Fibroblast of skin of right quadriceps (primary cell): Measurements from ENCODE around the gene TSPAN14.
"Not testable (repeated sequence)": the region's sequence is repeated elsewhere in the genome, so short reads cannot be mapped to it uniquely, and the experiment has no call there.

Source experiments
- DNase-seq: peaks from one replicate; pipeline ENCODE4 v3.0.0-alpha.2; 2013

TSPAN14 gene, protein sequence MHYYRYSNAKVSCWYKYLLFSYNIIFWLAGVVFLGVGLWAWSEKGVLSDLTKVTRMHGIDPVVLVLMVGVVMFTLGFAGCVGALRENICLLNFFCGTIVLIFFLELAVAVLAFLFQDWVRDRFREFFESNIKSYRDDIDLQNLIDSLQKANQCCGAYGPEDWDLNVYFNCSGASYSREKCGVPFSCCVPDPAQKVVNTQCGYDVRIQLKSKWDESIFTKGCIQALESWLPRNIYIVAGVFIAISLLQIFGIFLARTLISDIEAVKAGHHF

DNA sequence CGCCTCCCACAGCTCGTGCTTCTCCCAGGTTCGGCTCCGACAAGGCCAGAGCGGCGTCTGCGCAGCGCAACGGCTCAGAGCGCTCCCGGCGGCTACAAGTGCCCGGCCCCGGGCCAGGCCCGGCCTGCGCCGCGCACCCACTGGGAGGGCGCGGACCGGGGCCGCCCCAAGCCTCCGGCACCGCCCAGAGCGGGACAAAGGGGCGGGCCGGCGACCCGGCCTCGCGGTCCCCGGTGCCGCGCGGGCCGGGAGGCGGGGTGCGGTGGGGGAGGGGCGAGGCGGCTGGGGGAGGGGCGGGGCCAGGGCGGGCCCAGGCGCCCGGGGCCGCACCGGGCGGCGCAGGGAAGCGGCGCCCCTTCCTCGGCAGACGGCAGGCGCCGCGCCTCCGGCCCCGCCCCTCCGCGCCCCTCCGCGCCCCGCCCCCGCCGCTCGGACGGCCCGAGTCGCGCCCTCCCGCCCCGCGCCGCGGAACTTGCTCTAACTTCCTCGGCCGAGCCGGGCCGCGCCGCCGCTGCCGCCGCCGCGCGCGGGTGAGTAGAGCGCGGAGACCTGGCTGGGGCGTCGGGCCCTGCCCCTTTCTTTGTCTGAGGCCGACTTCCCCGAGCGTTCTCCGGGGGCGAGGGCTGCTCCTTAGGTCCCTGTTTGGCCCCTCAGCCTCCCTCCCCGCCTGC lies at the start of gene TSPAN14:
Gene TSPAN14 (plus strand): TSS at position 469 of the 671 bp plus-strand sequence. CDS start 34,924 bp downstream, outside the sequence.
- peak; percentile 72 for DNase-seq

DNA sequence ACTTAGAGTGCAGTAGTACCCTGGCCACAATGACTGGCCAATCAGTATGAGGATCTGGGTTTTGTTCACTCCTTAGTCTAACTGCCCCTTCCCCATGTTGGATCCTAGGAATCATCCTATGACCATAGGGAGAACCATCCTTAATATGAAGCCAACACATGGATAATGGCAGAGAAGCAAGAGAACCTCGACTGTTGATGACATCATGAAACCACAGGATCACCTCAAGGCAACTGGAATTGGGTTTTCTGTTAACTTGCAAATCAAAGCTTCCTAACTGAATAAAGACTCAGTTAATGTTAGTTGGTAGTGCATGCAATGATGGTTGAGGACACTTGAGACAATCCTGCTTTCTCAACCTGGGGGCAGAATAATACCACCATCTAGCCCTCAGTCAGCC lies 49.1 kb upstream of the TSPAN14 start:
- DNase-seq, result no peak

DNA sequence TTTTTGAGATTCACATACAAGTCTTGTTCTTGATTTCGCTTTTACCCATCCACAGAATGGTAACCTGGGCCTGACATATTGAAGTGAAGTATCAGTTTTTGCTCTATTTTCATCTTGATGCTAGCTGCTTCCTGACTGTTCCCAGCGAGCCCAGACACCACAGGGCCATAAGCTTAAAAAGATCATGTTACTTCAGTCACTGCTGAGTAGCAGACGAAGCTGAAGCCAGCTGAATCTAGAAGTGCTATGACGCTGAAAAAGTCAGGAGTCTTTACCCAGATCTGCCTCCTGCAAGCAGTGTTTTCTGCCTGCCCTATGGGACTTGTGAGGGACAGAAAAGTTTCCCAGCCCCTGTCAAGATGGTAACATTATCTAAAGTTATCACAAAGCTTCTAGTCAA lies 48.5 kb upstream of the TSPAN14 start:
- DNase-seq, result no peak

DNA sequence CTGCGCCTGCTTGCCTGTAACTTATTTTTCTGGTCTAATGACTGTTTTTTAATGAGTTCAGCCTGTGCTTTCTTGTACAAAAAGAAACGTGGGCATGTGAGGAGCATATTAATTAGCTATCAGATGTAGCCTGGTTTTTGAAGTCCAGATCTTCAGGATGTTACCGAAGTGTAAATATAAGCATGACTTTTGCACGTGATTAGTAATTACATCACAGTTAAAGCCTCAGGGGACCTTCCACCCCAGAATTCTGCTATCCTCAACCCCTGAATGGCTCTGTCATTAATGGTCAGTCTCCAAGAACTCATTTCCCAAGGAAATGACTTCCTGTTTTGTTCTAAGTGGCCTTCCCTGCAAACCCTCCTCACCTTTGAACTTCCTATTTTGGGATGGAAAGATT lies 47.9 kb upstream of the TSPAN14 start:
- DNase-seq, result no peak

DNA sequence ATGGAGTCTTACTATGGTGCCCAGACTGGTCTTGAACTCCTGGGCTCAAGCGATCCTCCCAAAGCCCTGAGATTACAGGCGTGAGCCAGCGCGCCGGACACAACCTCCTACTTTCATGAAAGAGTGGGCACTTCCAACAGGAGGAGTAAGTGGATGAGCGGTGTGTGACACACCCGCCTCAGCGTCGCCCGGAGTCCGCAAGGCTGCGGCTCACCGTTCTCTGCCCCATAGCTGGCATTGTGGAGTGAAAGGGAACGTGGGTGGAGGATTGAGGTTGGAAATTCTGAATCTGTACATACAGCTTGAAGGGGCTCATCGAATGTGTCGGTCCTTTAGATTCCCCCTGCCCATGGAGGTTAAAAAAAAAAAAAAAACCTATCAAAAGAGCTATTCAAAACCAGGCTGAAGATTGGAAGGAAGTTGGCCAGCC lies 46.3 kb upstream of the TSPAN14 start:
- DNase-seq, result no peak

DNA sequence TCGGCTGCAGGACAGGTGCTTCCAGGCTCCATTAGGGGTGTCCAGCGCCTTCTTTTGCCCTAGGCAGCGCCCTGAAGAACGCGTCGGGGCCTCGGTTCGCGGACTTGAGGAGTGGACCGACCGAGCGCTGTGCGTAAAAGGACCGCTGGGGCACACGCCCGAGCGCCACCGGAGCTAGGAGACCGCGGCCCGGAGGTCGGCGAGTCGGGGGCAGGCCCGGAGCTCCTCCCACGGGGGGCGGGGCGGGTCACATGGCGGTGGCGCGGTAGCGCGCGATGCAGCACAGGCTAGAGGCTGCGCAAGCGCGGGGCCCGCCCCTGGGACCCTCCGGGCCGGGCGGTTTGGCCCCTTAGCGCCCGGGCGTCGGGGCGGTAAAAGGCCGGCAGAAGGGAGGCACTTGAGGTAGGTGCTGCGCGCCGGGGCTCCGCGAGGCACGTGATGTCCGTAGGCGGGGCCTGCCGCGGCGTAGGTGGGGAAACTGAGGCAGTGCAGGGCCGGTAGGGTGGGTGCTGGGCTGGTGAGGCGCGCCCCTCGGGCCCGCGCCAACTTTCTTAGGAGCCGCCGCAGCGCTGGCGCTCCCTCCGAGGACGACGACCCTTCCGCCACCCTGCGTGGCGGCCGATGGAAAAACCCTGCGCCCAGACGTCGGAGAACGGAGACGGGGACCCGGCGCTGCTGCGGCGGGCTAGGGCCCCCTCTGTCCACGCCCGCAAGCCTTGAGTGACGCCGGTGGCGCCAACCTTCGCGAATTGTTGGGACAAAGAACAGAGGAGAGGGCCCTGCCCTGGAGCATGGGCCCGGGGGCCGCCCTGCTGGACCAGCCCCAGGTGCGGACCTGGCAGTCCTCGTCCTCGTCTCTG lies 45.6 kb upstream of the TSPAN14 start, which contains the start of gene PRXL2A:
Gene PRXL2A (plus strand): TSS at position 310 of the 860 bp plus-strand sequence. CDS start 11,917 bp downstream, outside the sequence.
- DNase-seq, result peak; percentile 40

DNA sequence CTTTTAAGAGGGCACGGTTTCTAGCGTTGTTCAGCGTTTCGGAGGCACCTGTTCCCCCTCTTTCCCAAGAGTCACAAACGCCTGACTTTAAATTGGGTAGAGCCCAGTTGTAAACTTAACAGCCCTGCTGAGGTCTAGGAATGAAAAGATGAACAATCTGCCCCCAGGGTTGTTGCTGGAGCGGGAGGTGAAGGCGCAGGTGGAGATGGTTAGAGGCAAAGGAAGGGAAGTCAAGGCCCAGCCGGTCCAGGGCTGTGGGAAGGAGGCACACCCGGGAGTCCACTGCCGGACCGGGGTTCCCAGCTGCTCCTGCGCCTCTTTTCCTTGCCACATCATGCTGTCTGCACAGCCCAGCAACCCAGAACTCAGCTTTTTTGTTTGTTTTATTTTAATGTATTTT lies 45.0 kb upstream of the TSPAN14 start:
- no peak for DNase-seq

DNA sequence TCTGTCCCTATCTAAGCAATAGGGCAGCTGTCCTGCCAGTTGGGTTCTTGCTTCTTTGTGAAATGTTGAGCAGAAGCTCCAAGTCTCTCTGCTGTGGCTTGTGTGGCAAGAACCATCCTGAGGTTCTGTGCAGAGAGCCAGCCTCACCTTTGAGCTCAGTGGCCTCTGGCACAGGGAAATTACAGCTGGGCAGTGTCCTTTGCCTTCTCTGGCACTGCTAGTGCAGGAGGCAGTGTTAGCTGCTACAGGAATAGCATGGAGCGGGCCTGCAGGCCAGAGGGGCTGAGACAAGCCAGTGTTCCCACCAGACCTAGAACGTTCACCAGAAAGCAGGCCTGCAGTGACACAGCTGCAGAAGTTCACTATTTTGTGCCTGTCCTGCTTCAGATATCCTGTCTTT lies 44.0 kb upstream of the TSPAN14 start:
- no peak for DNase-seq

DNA sequence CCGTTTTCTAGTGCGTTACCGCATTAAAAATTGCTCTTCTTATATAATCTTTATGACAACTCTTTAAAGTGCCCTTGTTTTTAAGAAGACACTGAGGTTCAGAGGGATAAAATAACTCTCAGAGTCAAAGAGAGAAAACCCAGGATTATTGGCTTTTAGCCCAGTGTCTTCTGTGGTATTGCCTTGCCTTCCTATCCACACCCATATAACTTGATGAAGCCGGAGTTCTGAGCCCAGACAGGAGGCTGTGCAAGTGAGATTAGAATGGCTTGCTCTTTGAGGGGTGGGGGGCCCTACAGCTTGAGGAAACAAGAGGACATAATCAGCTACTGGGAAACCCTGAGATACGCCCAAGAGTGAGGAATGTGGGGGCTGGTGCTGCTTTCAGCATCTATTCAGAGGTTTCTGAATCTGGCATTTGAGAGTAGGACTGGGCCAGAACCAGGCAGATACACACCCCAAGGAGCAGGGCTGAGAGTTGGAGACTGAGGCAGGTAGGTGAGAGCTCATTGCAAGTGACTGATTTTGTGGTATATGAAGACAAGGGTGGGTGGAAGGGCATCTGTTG lies 43.4 kb upstream of the TSPAN14 start:
- no peak for DNase-seq

DNA sequence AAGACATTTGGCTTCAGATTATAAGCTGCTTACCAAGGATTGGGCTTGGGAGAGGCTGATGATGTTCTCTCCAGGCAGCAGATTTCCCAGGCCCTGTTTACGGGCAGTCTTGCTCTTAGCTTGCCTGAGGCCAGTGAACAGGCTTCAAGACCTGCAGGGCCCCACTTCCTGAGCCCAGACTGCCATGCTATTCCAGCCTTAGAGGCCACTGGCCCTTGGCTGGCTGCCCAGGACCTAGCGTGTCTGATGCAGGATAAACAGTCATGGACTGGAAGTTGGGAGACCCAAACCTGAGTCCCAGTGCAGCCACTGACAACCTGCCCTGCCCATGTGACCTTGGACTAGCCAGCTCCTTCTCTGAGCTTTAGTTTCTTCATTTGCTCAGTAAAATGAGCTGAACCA lies 42.8 kb upstream of the TSPAN14 start:
- DNase-seq, result no peak

DNA sequence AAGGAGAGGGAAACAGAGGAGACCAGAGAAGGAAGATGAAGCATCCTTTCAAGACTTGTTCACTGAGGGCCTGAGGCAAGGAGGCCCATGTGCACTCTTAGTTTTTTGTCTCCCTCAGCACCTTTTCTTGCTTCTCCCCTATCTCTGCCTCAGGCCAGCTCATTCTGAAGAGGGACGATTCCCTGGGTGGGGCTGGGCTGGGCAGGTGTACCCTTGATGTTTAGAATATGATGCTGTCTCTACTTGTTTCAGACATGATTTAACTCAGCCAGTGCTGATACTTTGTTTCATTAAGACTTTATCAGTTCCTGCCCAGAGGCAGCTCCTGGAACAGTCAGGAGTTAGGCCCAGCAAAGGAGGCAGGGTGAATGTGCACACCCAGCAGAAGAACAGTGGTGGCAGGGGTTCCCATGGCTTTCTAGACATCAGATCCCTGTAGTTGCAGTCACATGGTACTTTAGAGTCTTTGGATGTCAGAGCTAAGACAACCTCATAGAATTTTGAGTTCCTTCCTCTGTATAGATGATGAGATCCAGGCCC lies 42.4 kb upstream of the TSPAN14 start:
- no peak for DNase-seq

DNA sequence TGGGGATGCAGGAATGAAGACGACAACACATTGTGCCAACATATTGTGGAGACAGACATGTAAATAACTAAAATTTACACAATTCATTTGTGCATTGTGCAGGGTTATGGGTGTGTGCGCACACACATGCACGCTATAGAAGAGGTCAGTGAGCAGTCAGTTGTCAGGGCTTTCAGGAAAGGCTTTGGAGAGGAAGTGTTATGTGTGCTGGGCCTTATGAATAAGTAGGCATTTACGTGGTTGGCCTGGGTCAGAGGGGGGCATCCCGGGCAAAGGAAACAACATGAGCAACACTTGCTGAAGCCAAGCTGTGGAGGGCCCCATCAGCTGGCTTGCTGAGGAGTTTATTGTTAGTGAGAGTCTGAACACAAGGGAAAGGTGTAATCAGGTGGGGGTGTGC lies 41.6 kb upstream of the TSPAN14 start:
- no peak for DNase-seq

DNA sequence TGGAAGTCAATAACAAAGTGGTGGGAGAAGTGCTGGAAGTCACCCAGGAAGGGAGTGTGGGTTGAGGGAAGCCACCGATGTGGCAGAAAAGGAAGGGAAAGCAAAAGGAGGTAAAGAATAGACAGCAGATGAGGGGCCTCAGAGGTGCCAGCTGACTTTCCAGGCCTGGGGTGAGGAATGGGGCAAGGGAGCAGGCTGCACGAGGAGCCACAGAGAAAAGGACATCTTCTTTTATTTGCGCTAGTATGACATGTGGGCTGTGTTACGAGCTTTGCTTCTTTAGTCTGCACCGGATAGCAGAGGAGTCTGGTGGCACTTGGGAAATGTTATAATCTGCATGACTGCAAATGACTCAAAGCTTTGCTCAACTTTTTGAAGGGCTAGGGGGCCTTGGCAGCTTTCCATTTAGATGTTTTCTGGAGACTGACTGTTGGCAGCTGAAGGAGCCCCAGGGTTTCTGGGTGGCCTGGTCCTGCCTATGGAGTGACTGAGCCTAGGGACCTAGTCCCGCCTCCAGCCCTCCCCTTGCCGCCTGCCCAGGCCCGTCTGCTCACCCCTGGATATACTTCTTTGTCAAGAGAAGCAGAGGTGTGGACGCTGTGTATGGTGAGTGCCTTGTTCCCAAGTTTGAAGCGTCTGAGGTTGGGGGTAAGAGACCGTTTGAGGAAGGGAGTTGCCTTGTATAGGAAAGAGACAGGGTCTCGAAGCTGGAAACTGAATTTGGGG lies 40.7 kb upstream of the TSPAN14 start:
- DNase-seq, result peak; percentile 88

DNA sequence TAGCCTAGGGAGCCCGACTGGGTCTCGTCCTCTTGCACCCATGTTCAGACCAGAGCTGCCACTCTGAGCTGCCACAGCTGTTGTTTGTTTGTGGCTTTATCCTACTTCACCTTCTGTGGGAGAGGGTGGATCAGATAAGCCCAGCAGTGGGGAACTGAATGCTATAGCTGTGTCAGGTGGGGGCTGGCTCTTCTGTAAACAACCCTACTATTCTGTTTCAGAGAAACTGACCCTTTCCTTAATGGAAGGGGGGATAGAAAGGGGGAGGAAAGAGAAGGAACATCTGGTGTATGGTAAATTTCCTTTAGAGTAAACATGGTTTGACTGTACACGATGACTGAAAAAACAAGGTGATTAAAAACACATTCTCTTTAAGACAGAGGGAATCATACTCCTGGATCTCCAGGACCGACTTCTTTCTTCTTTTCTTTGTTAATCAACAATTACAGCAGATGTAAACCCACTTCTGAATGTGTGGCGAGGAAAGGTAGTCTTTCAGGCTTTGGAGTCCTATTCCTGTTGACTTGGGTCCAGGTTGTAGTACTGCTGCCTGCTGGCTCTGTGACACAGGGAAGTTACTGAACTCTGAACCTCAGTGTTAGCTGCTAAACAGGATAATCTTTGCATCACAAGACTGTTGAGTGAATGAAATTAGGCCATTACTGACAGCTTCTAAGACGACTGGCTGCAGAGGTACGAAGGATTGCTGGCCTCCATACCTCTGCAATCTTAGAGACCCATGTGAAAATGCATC lies 39.8 kb upstream of the TSPAN14 start:
- DNase-seq, result no peak

DNA sequence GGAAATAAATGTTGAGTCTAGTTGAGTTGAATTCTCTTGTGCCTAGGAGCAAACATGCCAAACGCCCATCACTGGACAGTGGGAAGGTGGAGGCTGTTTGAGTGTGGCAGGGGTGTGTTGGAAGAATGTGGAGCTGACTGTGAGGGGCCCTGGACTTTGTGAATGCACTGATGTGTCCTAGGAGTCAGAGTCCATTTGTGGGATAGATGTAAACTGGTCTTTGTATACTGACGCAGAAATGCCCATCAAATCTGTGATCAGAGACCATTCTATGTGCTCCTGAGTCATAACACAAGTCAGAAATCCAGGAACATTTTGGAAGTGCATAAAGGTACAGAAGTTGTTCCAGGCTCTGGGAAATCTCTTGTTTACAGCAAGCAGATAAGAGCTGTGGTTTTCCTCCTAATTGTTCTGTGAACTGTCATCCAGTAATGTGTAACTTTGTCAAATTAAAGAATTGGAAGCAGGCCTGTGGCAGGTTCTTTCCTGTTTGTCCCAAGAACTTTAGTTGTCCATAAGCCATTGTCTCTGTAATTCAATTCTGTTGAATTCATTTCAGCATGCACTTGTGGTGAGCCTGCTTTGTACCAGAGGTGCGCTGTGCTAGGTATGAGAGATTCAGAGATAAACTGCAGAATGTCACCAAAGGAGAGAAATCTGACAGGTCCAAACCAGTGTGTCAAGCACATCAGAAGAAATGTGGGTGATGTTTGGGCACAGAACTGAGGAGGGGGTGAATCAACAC lies 38.2 kb upstream of the TSPAN14 start:
- DNase-seq, result no peak

DNA sequence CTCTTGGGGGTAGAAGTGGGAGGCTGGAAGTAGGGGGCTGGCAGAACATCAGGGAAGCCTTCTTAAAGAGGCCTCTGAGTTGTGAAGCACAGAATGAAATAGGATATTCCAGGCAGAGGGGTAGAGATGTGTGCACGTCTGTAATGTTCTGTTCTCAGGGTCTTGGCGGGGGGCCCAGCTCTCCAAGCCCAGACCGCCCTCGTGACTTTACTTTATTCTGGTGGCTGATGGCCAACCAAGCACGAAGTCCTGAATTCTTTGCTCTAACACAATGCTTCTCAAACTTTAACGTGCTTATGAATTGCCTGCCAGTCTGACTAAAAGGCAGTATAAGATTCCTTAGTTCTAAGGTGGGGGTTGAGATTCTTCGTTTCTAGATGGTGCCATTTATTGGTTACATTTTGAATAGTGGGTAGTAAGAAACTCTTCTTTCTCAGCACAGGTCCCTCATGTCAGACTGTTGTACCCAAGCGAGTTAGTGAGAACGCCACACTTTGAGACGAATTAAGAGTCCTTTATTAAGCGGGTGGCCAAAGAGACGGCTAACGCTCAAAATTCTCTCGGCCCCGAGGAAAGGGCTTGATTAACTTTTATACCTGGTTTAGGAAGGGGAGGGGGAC lies 37.5 kb upstream of the TSPAN14 start:
- peak; percentile 57 for DNase-seq

DNA sequence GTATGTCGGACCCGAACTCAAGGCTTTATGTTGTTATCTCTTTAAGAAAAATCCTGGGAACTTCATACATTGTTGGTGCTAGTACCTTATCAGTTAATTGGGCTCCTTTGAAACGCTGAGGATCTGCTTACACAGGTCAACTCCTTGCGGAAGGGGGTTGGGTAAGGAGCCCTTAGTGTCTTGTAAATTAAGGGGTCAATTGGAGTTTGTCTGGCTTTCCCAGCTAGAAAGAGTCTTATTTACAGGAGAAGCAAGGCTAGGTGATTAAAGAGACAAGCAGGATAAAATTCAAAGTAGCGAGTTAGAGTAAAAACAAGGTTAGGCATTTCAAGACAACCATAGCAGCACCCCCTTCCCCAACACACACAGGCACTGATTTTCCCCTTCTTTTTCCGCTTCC lies 36.9 kb upstream of the TSPAN14 start:
- DNase-seq, result not testable (repeated sequence)

DNA sequence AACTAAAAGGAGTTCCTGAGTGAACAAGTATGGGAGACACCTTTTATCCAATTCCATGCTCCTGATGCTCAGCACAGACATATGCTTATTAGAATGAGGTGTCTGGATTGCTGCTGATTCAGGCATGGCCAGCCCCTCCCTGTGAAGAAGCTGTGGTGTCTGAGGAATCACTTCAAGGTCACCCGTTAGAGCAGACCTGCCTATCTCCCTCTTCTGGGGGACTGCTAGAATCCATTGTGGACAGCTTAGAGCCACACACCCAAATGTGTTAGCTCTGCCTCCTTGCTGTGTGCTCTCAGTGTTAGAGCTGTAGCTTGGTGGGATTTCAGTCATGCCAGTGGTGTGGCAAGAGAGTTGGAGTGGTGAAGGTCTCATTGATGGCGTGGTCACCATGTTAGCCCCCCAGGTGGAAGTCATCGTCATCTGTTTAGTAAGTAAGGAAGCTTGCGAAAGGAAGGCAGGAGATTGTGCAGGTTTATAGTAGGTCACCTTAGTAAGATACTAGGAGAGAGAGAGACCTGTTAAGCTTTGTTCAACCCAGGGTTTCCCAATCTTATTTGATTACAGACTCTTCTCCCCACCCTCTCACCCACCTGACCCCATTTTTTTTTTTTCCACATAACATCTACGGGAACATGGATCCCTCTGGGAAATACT lies 32.9 kb upstream of the TSPAN14 start:
- DNase-seq, result no peak

DNA sequence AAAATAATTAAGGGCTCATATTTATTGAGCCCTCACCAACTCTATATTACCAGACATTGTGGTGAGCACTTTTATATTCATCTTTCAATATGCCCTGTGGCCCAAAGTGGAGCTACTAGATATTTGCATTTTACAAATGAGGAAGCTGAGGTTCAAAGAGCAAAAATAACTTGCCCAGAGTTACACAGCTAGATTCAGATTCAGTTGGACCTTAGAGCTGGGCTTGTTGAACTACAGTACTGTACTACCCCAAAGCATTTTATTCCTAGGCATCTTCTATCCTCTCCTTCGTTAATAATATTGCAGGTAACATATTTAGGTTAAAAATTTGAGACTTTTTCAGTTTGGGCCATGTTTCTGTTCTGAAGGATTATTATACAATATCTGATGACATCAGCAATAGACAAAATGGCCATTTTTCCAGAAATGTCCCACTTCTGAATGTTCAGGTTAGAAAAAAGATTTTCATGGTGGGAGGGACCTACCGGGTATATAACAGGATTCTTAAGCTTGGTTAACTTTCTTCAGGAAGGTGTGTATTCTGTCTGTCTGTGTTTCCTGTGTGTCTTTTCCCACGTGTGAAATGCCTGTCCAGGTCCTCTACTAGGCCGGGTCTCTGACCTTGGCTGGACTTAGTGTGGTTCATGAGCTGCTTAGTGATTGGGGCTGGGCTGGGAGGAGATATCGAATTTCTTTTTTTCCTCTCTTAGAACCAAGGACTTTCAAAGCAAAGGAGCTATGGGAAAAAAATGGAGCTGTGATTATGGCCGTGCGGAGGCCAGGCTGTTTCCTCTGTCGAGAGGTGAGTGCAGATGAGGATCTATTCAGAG lies 32.2 kb upstream of the TSPAN14 start:
- no peak for DNase-seq
